GM19238 (cell line): Measurements from ENCODE around the gene FABP3.

Experiments
- DNase-seq: peaks from one replicate; pipeline ENCODE4 v3.0.0; 2011; ENCODE audit warnings: low spot score; ENCODE audit not compliant: insufficient read length

The FABP3 gene

GRCh38 chr1:31318146-31318545 lies 54.7 kb downstream of the FABP3 start:
- DNase-seq = no peak

GRCh38 chr1:31315902-31316301 lies 57.0 kb downstream of the FABP3 start:
- no peak for DNase-seq
